OCI-LY3 (cell line): ENCODE data around the gene SNTG2.

Source experiments
- H2AFZ ChIP-seq: fragments of 200-600, 300-600 bp; shearing (Covaris generic); 2 replicates; pipeline ENCODE4 v1.6.0; 2014; ENCODE audit warnings: antibody characterized with exemption, low read depth, low read length
- H3K27ac ChIP-seq: fragments of 200-600, 300-600 bp; sonication (generic); 2 replicates; pipeline ENCODE4 v1.5.1; 2014; ENCODE audit warnings: mild to moderate bottlenecking, low read length, moderate library complexity, mixed read lengths
- H3K27me3 ChIP-seq: fragments of 200-600, 300-600 bp; sonication (generic); 2 replicates; pipeline ENCODE4 v1.6.1; 2014; ENCODE audit warnings: low read depth, low read length, mixed read lengths
- H3K36me3 ChIP-seq: fragments of 200-600, 300-600 bp; sonication (generic); replicated peaks from 2 replicates; pipeline ENCODE3; 2014; ENCODE audit warnings: low read depth, low read length, mixed read lengths
- H3K4me1 ChIP-seq: fragments of 300-600, 200-600 bp; sonication (generic); 2 replicates; pipeline ENCODE4 v1.6.1; 2014; ENCODE audit warnings: low read length, mixed read lengths
- H3K4me2 ChIP-seq: fragments of 200-600, 300-600 bp; sonication (generic); 2 replicates; pipeline ENCODE4 v1.6.1; 2014; ENCODE audit warnings: low read length, mixed read lengths
- H3K4me3 ChIP-seq: fragments of 300-600, 200-600 bp; sonication (generic); 2 replicates; pipeline ENCODE4 v1.5.1; 2014; ENCODE audit warnings: antibody characterized with exemption, mild to moderate bottlenecking, low read length, moderate library complexity
- H3K79me2 ChIP-seq: fragments of 300-600, 200-600 bp; shearing (Covaris generic); 2 replicates; pipeline ENCODE4 v1.6.1; 2014; ENCODE audit warnings: mild to moderate bottlenecking, low read length, mixed read lengths
- H3K9ac ChIP-seq: fragments of 300-600, 200-600 bp; shearing (Covaris generic); 2 replicates; pipeline ENCODE4 v1.6.0; 2014; ENCODE audit warnings: mild to moderate bottlenecking, low read length, moderate library complexity
- H3K9me3 ChIP-seq: fragments of 200-600, 300-600 bp; shearing (Covaris generic); 2 replicates; pipeline ENCODE4 v1.6.1; 2014; ENCODE audit warnings: low read length, mixed read lengths; ENCODE audit not compliant: insufficient read depth
- H4K20me1 ChIP-seq: fragments of 200-600, 300-600 bp; sonication (generic); 2 replicates; pipeline ENCODE4 v1.6.1; 2016; ENCODE audit warnings: low read length, mixed read lengths; ENCODE audit not compliant: insufficient read depth
- CTCF ChIP-seq: fragments of 200-600, 300-600 bp; sonication (generic); IDR thresholded peaks from 2 replicates; pipeline ENCODE4 v1.5.1; 2014; ENCODE audit warnings: antibody characterized with exemption, low read length, low read depth
- EZH2phosphoT487 ChIP-seq: fragments of 200-600 bp; shearing (Covaris generic); IDR thresholded peaks from 2 replicates; pipeline ENCODE4 v1.6.1; 2018; ENCODE audit warnings: antibody characterized with exemption, mixed run types, low read depth

SNTG2 gene

GRCh38 chr2:1257334-1257733 lies 306.7 kb downstream of the SNTG2 start:
- no peaks in the 10 kb centered on the region for H3K36me3 ChIP-seq
- TF ChIP-seq EZH2phosphoT487 (no peak), CTCF (no peak)
- H3K4me3 ChIP-seq: no peak overlapping the region
- H2AFZ ChIP-seq: no peak overlapping the region
- no peaks in the 10 kb centered on the region for H3K79me2 ChIP-seq
- H3K9ac ChIP-seq: no peak overlapping the region
- H4K20me1 ChIP-seq: no peaks in the 10 kb centered on the region
- no peaks in the 10 kb centered on the region for H3K9me3 ChIP-seq
- no peak overlapping the region for H3K27ac ChIP-seq
- no peaks in the 10 kb centered on the region for H3K4me1 ChIP-seq
- H3K27me3 ChIP-seq: no peaks in the 10 kb centered on the region
- no peak overlapping the region for H3K4me2 ChIP-seq

GRCh38 chr2:1259746-1260145 lies 309.1 kb downstream of the SNTG2 start:
- Histone ChIP-seq H3K4me3 (no peak overlapping the region), H3K9me3 (no peaks in the 10 kb centered on the region), H3K9ac (no peak overlapping the region), H3K4me1 (no peaks in the 10 kb centered on the region), H3K27ac (no peak overlapping the region), H2AFZ (no peak overlapping the region), H3K4me2 (no peak overlapping the region), H4K20me1 (no peaks in the 10 kb centered on the region), H3K27me3 (no peaks in the 10 kb centered on the region), H3K36me3 (no peaks in the 10 kb centered on the region), H3K79me2 (no peaks in the 10 kb centered on the region)
- TF ChIP-seq EZH2phosphoT487 (no peak), CTCF (no peak)

- H3K79me2 ChIP-seq: no peaks in the 10 kb centered on the region
- H4K20me1 ChIP-seq: no peaks in the 10 kb centered on the region
- H3K9ac ChIP-seq: no peak overlapping the region
- no peak overlapping the region for H2AFZ ChIP-seq
- no peak overlapping the region for H3K4me2 ChIP-seq
- no peak overlapping the region for H3K4me3 ChIP-seq
- TF ChIP-seq CTCF (no peak), EZH2phosphoT487 (no peak)
- no peaks in the 10 kb centered on the region for H3K27me3 ChIP-seq
- H3K27ac ChIP-seq: no peak overlapping the region
- H3K36me3 ChIP-seq: no peaks in the 10 kb centered on the region
- H3K4me1 ChIP-seq: no peaks in the 10 kb centered on the region
- no peaks in the 10 kb centered on the region for H3K9me3 ChIP-seq
These were observed 312.0 kb downstream of the SNTG2 start for GRCh38 chr2:1262609-1263008.

- no peaks in the 10 kb centered on the region for H3K27me3 ChIP-seq
- no peak overlapping the region for H3K9ac ChIP-seq
- no peak overlapping the region for H3K4me2 ChIP-seq
- no peaks in the 10 kb centered on the region for H3K79me2 ChIP-seq
- TF ChIP-seq CTCF (no peak), EZH2phosphoT487 (no peak)
- H3K4me3 ChIP-seq: no peak overlapping the region
- no peak overlapping the region for H2AFZ ChIP-seq
- no peaks in the 10 kb centered on the region for H4K20me1 ChIP-seq
- H3K4me1 ChIP-seq: no peaks in the 10 kb centered on the region
- no peaks in the 10 kb centered on the region for H3K9me3 ChIP-seq
- H3K36me3 ChIP-seq: no peaks in the 10 kb centered on the region
- H3K27ac ChIP-seq: no peak overlapping the region
These were observed 314.8 kb downstream of the SNTG2 start for GRCh38 chr2:1265454-1265853.
